Activated CD8-positive, alpha-beta T cell treated with anti-CD3 and anti-CD28 coated beads for 36 hours (primary cell): ENCODE results near the gene WDR17. TPM values are rescaled to one million over a fixed set of nuclear protein-coding genes. Genes with fewer than 3 reads are reported as not detected.

Source experiments
- ATAC-seq: fragments of 200-7000 bp; cut with Tn5 transposase; one replicate; pipeline ENCODE4 v1.10.0; 2021; ENCODE audit warnings: mild to moderate bottlenecking, moderate library complexity
- CTCF ChIA-PET: fragments of 350-600 bp; sonication (Branson Sonifier 250); formaldehyde crosslinking; loops from one replicate; lab custom pipeline; 2021; ENCODE audit warnings: antibody characterized with exemption; lab: Charles Lee
- POLR2A ChIA-PET: fragments of 350-600 bp; sonication (Branson Sonifier 250); formaldehyde crosslinking; loops from one replicate; lab custom pipeline; 2021; ENCODE audit warnings: antibody characterized with exemption; lab: Charles Lee
- DNase-seq: peaks from one replicate; pipeline ENCODE4 v3.0.0-alpha.2; 2020
- H3K27ac Mint-ChIP-seq: one replicate; pipeline ENCODE4 v1.8.0; 2021; ENCODE audit warnings: mild to moderate bottlenecking, mixed read lengths
- H3K27me3 Mint-ChIP-seq: one replicate; pipeline ENCODE4 v1.8.0; 2021; ENCODE audit warnings: mixed read lengths
- H3K36me3 Mint-ChIP-seq: one replicate; pipeline ENCODE4 v1.8.0; 2021; ENCODE audit warnings: low read depth, mixed read lengths
- H3K4me1 Mint-ChIP-seq: one replicate; pipeline ENCODE4 v1.8.0; 2021; ENCODE audit warnings: low read depth, mixed read lengths
- H3K4me3 Mint-ChIP-seq: one replicate; pipeline ENCODE4 v1.8.0; 2021; ENCODE audit warnings: mild to moderate bottlenecking, moderate library complexity, mixed read lengths
- H3K9me3 Mint-ChIP-seq: one replicate; pipeline ENCODE4 v1.8.0; 2021; ENCODE audit warnings: mixed read lengths
- CTCF ChIP-seq: fragments of 200-600 bp; IDR thresholded peaks from one replicate; pipeline ENCODE4 v1.8.0; 2022; ENCODE audit warnings: antibody characterized with exemption, mild to moderate bottlenecking
- intact Hi-C: fragments of 100-400 bp; cut with micrococcal nuclease; formaldehyde crosslinking; loops from one replicate; pipeline ENCODE4 v1.10.0; 2022
- total RNA-seq, 2 experiments: library from RNA; stranded (reverse); gene quantifications; one replicate each; pipeline ENCODE4 v1.2.3, GENCODE V29; 2021

The WDR17 gene
- total RNA-seq, 2 experiments from 2014 or later: 0.63 to 1.5 TPM

GRCh38 chr4:176066757-176067156 lies 1.1 kb downstream of the WDR17 start:
- H3K9me3 Mint-ChIP-seq: no peaks in the 10 kb centered on the region
- ChIA-PET POLR2A (no interaction called here), CTCF (no interaction called here)
- H3K4me3 Mint-ChIP-seq: no peak overlapping the region
- no peak for TF ChIP-seq CTCF
- H3K27me3 Mint-ChIP-seq: peaks cover 22% of the 10 kb centered on the region
- peaks cover 10% of the 10 kb centered on the region for H3K4me1 Mint-ChIP-seq
- ATAC-seq: no peak
- DNase-seq: no peak
- H3K36me3 Mint-ChIP-seq: no peaks in the 10 kb centered on the region
- intact Hi-C loops: loop anchor here (2.0 kb wide), 1 partner anchor 130 kb away; no protein-coding TSS in a partner anchor
- H3K27ac Mint-ChIP-seq: no peak overlapping the region

DNA sequence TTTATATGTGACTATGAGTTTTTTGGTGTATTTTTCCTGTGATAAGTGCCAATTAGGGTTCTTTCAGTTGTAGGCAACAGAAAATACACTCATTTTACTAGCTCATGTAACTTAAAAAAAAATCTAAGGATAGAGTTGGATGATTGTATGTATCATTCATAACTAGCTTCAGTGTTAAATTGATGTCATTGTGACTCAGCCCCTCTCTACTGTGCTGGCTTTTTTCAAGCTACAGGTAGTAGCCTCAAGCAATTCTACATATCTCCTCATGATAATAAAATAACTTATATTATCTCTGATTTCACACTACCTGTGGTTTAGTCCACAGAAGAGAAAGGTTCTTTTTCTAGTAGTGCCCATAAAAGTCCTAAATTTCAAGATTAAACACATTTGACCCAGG lies 11.9 kb downstream of the WDR17 start:
- DNase-seq (no peak), ATAC-seq (no peak)
- H3K36me3 Mint-ChIP-seq: no peaks in the 10 kb centered on the region
- H3K9me3 Mint-ChIP-seq: peaks cover 1% of the 10 kb centered on the region
- POLR2A ChIA-PET: interaction anchor here (0.6 kb wide), 1 partner anchor 55 kb away, joined by 3 read pairs; no protein-coding TSS in a partner anchor
- intact Hi-C loops: no loop called here
- H3K4me3 Mint-ChIP-seq: no peak overlapping the region
- no peaks in the 10 kb centered on the region for H3K4me1 Mint-ChIP-seq
- no peak for TF ChIP-seq CTCF
- CTCF ChIA-PET: no interaction called here
- H3K27me3 Mint-ChIP-seq: peaks cover 8% of the 10 kb centered on the region
- no peak overlapping the region for H3K27ac Mint-ChIP-seq

- H3K27ac Mint-ChIP-seq: no peak overlapping the region
- H3K36me3 Mint-ChIP-seq: no peaks in the 10 kb centered on the region
- H3K4me3 Mint-ChIP-seq: no peak overlapping the region
- no peak for ATAC-seq
- no peaks in the 10 kb centered on the region for H3K9me3 Mint-ChIP-seq
- H3K27me3 Mint-ChIP-seq: peaks cover 8% of the 10 kb centered on the region
- ChIA-PET CTCF (interaction anchor here (1.1 kb wide), 1 partner anchor 37 kb away, joined by 3 read pairs; no protein-coding TSS in a partner anchor), POLR2A (no interaction called here)
- DNase-seq: no peak
- intact Hi-C loops: no loop called here
- no peak for TF ChIP-seq CTCF
- H3K4me1 Mint-ChIP-seq: no peaks in the 10 kb centered on the region
Measured at GRCh38 chr4:176084769-176085168, 19.1 kb downstream of the WDR17 start.

DNA sequence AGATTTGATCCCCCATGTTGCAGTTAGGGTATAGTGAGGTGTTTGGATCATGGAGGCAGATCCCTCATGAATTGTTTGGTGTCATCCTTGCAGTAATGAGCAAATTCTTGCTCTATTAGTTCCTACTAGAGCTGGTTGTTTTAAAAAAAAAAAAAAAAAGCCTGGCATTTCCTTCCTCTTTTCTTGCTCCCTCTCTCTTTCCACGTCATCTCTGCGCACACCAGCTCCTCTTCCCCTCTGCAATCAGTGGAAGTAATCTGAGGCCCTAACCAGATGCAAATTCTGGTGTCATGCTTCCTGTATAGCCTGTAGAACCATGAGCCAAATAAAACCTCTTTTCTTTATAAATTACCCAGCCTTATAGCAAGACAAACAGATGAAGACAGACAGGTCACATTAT lies 24.5 kb downstream of the WDR17 start:
- DNase-seq (no peak), ATAC-seq (no peak)
- POLR2A ChIA-PET: interaction anchor here (0.5 kb wide), 1 partner anchor 14 kb away, joined by 3 read pairs; no protein-coding TSS in a partner anchor
- Mint-ChIP-seq H3K4me3 (no peak overlapping the region), H3K9me3 (peaks cover 2% of the 10 kb centered on the region), H3K27ac (no peak overlapping the region), H3K27me3 (peaks cover 10% of the 10 kb centered on the region), H3K4me1 (no peaks in the 10 kb centered on the region), H3K36me3 (no peaks in the 10 kb centered on the region)
- intact Hi-C loops: no loop called here
- CTCF ChIA-PET: no interaction called here
- TF ChIP-seq CTCF: no peak

GRCh38 chr4:176099314-176099713 lies 33.7 kb downstream of the WDR17 start:
- no peak for ATAC-seq
- intact Hi-C loops: no loop called here
- Mint-ChIP-seq H3K27me3 (peaks cover 21% of the 10 kb centered on the region), H3K27ac (no peak overlapping the region), H3K9me3 (peaks cover 10% of the 10 kb centered on the region), H3K4me3 (no peak overlapping the region), H3K36me3 (no peaks in the 10 kb centered on the region), H3K4me1 (no peaks in the 10 kb centered on the region)
- ChIA-PET POLR2A (no interaction called here), CTCF (interaction anchor here (0.9 to 1.9 kb wide), 2 partner anchors 11 to 24 kb away, joined by 3 to 5 read pairs; no protein-coding TSS in a partner anchor)
- DNase-seq: no peak
- TF ChIP-seq CTCF: no peak
